Karpas-422 (cell line): ENCODE results near the gene PRKCZ. TPM values are rescaled to one million over a fixed set of nuclear protein-coding genes. Genes with fewer than 3 reads are reported as not detected.
"Not testable (repeated sequence)": the region's sequence is repeated elsewhere in the genome, so short reads cannot be mapped to it uniquely, and the experiment has no call there.

Experiments
- DNase-seq: peaks from one replicate; pipeline ENCODE4 v3.0.0-alpha.2; 2015
- H2AFZ ChIP-seq: fragments of 200-600 bp; sonication (generic); 2 replicates; pipeline ENCODE4 v1.6.1; 2014; ENCODE audit warnings: antibody characterized with exemption, low read length, mixed read lengths
- H3K27ac ChIP-seq: fragments of 200-600 bp; sonication (generic); 2 replicates; pipeline ENCODE4 v1.5.1; 2014; ENCODE audit warnings: mild to moderate bottlenecking, low read length, moderate library complexity
- H3K27me3 ChIP-seq: fragments of 200-600 bp; sonication (generic); 2 replicates; pipeline ENCODE4 v1.6.1; 2014; ENCODE audit warnings: low read length, mixed read lengths
- H3K36me3 ChIP-seq: fragments of 200-600 bp; sonication (generic); 2 replicates; pipeline ENCODE4 v1.6.1; 2014; ENCODE audit warnings: low read length, mixed read lengths; ENCODE audit not compliant: insufficient read depth
- H3K4me1 ChIP-seq: fragments of 200-600 bp; sonication (generic); 2 replicates; pipeline ENCODE4 v1.6.1; 2014; ENCODE audit warnings: mild to moderate bottlenecking, low read length, mixed read lengths
- H3K4me2 ChIP-seq: fragments of 200-600 bp; sonication (generic); 2 replicates; pipeline ENCODE4 v1.6.1; 2014; ENCODE audit warnings: low read length, low read depth, mild to moderate bottlenecking; ENCODE audit not compliant: poor library complexity, severe bottlenecking
- H3K4me3 ChIP-seq: fragments of 200-600 bp; sonication (generic); 2 replicates; pipeline ENCODE4 v1.5.1; 2014; ENCODE audit warnings: mild to moderate bottlenecking, antibody characterized with exemption, low read length, mixed read lengths
- H3K79me2 ChIP-seq: fragments of 200-600 bp; sonication (generic); 2 replicates; pipeline ENCODE4 v1.6.1; 2014; ENCODE audit warnings: mild to moderate bottlenecking, low read length, mixed read lengths
- H3K9ac ChIP-seq: fragments of 200-600 bp; sonication (generic); 2 replicates; pipeline ENCODE4 v1.6.0; 2014; ENCODE audit warnings: low read length
- H3K9me2 ChIP-seq: fragments of 200-600 bp; sonication (generic), shearing (Covaris generic); replicated peaks from 2 replicates; pipeline ENCODE4 v1.6.0; 2014; ENCODE audit warnings: mild to moderate bottlenecking, low read length, moderate library complexity; ENCODE audit not compliant: insufficient read depth
- H3K9me3 ChIP-seq: fragments of 300-700, 200-600 bp; sonication (generic); 2 replicates; pipeline ENCODE4 v1.6.1; 2014; ENCODE audit warnings: low read length, mixed read lengths
- H4K20me1 ChIP-seq: fragments of 200-600 bp; sonication (generic); 2 replicates; pipeline ENCODE4 v1.6.1; 2014; ENCODE audit warnings: mild to moderate bottlenecking, antibody characterized with exemption, low read length, low read depth; ENCODE audit not compliant: insufficient read depth
- total RNA-seq: library from RNA; depleted of rRNA; stranded (reverse); fragments of >200 nt; shearing (Covaris generic); gene quantifications from 2 replicates; pipeline ENCODE4 v1.2.3, GENCODE V29; 2014; ENCODE audit warnings: low replicate concordance

Gene PRKCZ
- total RNA-seq, 1 experiment from 2014 or later: not detected

- not testable (repeated sequence) for H3K79me2 ChIP-seq, H3K9me2 ChIP-seq, H3K4me1 ChIP-seq, H2AFZ ChIP-seq, DNase-seq, H3K4me2 ChIP-seq, H3K4me3 ChIP-seq, H4K20me1 ChIP-seq, H3K27me3 ChIP-seq, H3K9ac ChIP-seq, H3K27ac ChIP-seq, H3K36me3 ChIP-seq, H3K9me3 ChIP-seq
These were observed 44.3 kb downstream of the PRKCZ start for GRCh38 chr1:2094269-2095158.

- no peak overlapping the region for H3K4me2 ChIP-seq
- no peaks in the 10 kb centered on the region; the same call in 1 of the 2 replicates for H3K9me3 ChIP-seq
- no peak overlapping the region for H3K9ac ChIP-seq
- no peaks in the 10 kb centered on the region for H3K9me2 ChIP-seq
- H3K27me3 ChIP-seq: no peaks in the 10 kb centered on the region
- no peak for DNase-seq
- H2AFZ ChIP-seq: no peak overlapping the region
- no peaks in the 10 kb centered on the region for H3K79me2 ChIP-seq
- H3K36me3 ChIP-seq: no peaks in the 10 kb centered on the region
- no peaks in the 10 kb centered on the region for H3K4me1 ChIP-seq
- H3K4me3 ChIP-seq: no peak overlapping the region
- H4K20me1 ChIP-seq: no peaks in the 10 kb centered on the region
- no peak overlapping the region for H3K27ac ChIP-seq
These were observed 45.2 kb downstream of the PRKCZ start for GRCh38 chr1:2095394-2095793.

GRCh38 chr1:2095981-2096736 lies 45.9 kb downstream of the PRKCZ start:
- Histone ChIP-seq H3K9me2 (no peaks in the 10 kb centered on the region), H3K4me2 (no peak overlapping the region), H3K9me3 (no peaks in the 10 kb centered on the region; the same call in 1 of the 2 replicates), H3K27ac (no peak overlapping the region), H3K4me3 (no peak overlapping the region), H3K27me3 (no peaks in the 10 kb centered on the region), H4K20me1 (no peaks in the 10 kb centered on the region), H3K79me2 (no peaks in the 10 kb centered on the region), H3K4me1 (no peaks in the 10 kb centered on the region), H3K36me3 (no peaks in the 10 kb centered on the region), H2AFZ (no peak overlapping the region), H3K9ac (no peak overlapping the region)
- no peak for DNase-seq

GRCh38 chr1:2097386-2098300 lies 47.4 kb downstream of the PRKCZ start:
- Histone ChIP-seq H3K4me1 (no peaks in the 10 kb centered on the region), H3K27ac (no peak overlapping the region), H3K9ac (no peak overlapping the region), H3K4me2 (no peak overlapping the region), H3K9me3 (no peaks in the 10 kb centered on the region; the same call in 1 of the 2 replicates), H3K36me3 (no peaks in the 10 kb centered on the region), H3K79me2 (no peaks in the 10 kb centered on the region), H3K9me2 (no peaks in the 10 kb centered on the region), H2AFZ (no peak overlapping the region), H3K4me3 (no peak overlapping the region), H3K27me3 (no peaks in the 10 kb centered on the region), H4K20me1 (no peaks in the 10 kb centered on the region)
- no peak for DNase-seq

GRCh38 chr1:2098301-2098698 lies 48.1 kb downstream of the PRKCZ start:
- no peaks in the 10 kb centered on the region; the same call in 1 of the 2 replicates for H3K9me3 ChIP-seq

GRCh38 chr1:2098839-2099785 lies 48.9 kb downstream of the PRKCZ start:
- Histone ChIP-seq H3K27ac (no peak overlapping the region), H3K27me3 (no peaks in the 10 kb centered on the region), H3K9me2 (no peaks in the 10 kb centered on the region), H3K4me2 (no peak overlapping the region), H4K20me1 (no peaks in the 10 kb centered on the region), H3K9me3 (no peaks in the 10 kb centered on the region; the same call in 1 of the 2 replicates), H2AFZ (no peak overlapping the region), H3K4me1 (no peaks in the 10 kb centered on the region), H3K79me2 (no peaks in the 10 kb centered on the region), H3K4me3 (no peak overlapping the region), H3K36me3 (no peaks in the 10 kb centered on the region), H3K9ac (no peak overlapping the region)
- no peak for DNase-seq

More at GRCh38 chr1:2098301-2098698, 48.1 kb downstream of the PRKCZ start:
- Histone ChIP-seq H3K9me2 (no peaks in the 10 kb centered on the region), H2AFZ (no peak overlapping the region), H3K36me3 (no peaks in the 10 kb centered on the region), H3K27ac (no peak overlapping the region), H3K9ac (no peak overlapping the region), H3K4me2 (no peak overlapping the region), H4K20me1 (no peaks in the 10 kb centered on the region), H3K4me3 (no peak overlapping the region), H3K4me1 (no peaks in the 10 kb centered on the region), H3K79me2 (no peaks in the 10 kb centered on the region), H3K27me3 (no peaks in the 10 kb centered on the region)
- no peak for DNase-seq
